Measurements from ENCODE around the gene DUSP10.

DNA sequence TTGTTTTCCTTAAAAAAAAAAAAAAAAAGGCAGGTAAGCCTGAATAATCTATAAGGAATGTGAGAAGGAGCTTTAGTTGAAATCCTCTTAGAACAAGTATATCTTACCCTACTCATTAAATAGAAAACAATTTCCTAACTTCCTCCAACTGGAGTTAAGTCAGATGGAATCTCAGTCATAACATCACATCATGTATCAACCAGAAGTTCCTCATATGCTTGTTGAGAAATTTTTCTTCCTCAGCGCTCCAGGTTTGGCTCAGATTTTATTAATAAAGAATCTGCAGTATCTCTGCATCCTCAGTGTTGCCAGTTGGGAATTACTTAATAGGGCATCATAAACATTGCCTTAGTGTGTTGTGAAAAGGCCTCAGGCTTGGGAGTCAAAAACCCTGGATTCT is 37.6 kb downstream of the DUSP10 start:
- TF ChIP-seq, protein P1, sequence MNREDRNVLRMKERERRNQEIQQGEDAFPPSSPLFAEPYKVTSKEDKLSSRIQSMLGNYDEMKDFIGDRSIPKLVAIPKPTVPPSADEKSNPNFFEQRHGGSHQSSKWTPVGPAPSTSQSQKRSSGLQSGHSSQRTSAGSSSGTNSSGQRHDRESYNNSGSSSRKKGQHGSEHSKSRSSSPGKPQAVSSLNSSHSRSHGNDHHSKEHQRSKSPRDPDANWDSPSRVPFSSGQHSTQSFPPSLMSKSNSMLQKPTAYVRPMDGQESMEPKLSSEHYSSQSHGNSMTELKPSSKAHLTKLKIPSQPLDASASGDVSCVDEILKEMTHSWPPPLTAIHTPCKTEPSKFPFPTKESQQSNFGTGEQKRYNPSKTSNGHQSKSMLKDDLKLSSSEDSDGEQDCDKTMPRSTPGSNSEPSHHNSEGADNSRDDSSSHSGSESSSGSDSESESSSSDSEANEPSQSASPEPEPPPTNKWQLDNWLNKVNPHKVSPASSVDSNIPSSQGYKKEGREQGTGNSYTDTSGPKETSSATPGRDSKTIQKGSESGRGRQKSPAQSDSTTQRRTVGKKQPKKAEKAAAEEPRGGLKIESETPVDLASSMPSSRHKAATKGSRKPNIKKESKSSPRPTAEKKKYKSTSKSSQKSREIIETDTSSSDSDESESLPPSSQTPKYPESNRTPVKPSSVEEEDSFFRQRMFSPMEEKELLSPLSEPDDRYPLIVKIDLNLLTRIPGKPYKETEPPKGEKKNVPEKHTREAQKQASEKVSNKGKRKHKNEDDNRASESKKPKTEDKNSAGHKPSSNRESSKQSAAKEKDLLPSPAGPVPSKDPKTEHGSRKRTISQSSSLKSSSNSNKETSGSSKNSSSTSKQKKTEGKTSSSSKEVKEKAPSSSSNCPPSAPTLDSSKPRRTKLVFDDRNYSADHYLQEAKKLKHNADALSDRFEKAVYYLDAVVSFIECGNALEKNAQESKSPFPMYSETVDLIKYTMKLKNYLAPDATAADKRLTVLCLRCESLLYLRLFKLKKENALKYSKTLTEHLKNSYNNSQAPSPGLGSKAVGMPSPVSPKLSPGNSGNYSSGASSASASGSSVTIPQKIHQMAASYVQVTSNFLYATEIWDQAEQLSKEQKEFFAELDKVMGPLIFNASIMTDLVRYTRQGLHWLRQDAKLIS (CRISPR knock-in tag; IDR thresholded peaks at IDR 0.05; ENCODE audit: borderline replicate concordance), result no peak
- TF ChIP-seq, protein P2, sequence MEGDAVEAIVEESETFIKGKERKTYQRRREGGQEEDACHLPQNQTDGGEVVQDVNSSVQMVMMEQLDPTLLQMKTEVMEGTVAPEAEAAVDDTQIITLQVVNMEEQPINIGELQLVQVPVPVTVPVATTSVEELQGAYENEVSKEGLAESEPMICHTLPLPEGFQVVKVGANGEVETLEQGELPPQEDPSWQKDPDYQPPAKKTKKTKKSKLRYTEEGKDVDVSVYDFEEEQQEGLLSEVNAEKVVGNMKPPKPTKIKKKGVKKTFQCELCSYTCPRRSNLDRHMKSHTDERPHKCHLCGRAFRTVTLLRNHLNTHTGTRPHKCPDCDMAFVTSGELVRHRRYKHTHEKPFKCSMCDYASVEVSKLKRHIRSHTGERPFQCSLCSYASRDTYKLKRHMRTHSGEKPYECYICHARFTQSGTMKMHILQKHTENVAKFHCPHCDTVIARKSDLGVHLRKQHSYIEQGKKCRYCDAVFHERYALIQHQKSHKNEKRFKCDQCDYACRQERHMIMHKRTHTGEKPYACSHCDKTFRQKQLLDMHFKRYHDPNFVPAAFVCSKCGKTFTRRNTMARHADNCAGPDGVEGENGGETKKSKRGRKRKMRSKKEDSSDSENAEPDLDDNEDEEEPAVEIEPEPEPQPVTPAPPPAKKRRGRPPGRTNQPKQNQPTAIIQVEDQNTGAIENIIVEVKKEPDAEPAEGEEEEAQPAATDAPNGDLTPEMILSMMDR (IDR thresholded peaks at IDR 0.05), result no peak
- TF ChIP-seq, protein P3, sequence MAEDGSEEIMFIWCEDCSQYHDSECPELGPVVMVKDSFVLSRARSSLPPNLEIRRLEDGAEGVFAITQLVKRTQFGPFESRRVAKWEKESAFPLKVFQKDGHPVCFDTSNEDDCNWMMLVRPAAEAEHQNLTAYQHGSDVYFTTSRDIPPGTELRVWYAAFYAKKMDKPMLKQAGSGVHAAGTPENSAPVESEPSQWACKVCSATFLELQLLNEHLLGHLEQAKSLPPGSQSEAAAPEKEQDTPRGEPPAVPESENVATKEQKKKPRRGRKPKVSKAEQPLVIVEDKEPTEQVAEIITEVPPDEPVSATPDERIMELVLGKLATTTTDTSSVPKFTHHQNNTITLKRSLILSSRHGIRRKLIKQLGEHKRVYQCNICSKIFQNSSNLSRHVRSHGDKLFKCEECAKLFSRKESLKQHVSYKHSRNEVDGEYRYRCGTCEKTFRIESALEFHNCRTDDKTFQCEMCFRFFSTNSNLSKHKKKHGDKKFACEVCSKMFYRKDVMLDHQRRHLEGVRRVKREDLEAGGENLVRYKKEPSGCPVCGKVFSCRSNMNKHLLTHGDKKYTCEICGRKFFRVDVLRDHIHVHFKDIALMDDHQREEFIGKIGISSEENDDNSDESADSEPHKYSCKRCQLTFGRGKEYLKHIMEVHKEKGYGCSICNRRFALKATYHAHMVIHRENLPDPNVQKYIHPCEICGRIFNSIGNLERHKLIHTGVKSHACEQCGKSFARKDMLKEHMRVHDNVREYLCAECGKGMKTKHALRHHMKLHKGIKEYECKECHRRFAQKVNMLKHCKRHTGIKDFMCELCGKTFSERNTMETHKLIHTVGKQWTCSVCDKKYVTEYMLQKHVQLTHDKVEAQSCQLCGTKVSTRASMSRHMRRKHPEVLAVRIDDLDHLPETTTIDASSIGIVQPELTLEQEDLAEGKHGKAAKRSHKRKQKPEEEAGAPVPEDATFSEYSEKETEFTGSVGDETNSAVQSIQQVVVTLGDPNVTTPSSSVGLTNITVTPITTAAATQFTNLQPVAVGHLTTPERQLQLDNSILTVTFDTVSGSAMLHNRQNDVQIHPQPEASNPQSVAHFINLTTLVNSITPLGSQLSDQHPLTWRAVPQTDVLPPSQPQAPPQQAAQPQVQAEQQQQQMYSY (CRISPR knock-in tag; IDR thresholded peaks at IDR 0.05), result no peak
- TF ChIP-seq RELA (CRISPR knock-in tag; IDR thresholded peaks at IDR 0.05; ENCODE audit: borderline replicate concordance), result no peak
- no peak for TF ChIP-seq CDX4 (CRISPR knock-in tag; IDR thresholded peaks at IDR 0.05; ENCODE audit: borderline replicate concordance)
- TF ChIP-seq NR1H2 (CRISPR knock-in tag; IDR thresholded peaks at IDR 0.05), result no peak
- TF ChIP-seq, protein P4, sequence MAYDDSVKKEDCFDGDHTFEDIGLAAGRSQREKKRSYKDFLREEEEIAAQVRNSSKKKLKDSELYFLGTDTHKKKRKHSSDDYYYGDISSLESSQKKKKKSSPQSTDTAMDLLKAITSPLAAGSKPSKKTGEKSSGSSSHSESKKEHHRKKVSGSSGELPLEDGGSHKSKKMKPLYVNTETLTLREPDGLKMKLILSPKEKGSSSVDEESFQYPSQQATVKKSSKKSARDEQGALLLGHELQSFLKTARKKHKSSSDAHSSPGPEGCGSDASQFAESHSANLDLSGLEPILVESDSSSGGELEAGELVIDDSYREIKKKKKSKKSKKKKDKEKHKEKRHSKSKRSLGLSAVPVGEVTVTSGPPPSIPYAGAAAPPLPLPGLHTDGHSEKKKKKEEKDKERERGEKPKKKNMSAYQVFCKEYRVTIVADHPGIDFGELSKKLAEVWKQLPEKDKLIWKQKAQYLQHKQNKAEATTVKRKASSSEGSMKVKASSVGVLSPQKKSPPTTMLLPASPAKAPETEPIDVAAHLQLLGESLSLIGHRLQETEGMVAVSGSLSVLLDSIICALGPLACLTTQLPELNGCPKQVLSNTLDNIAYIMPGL (CRISPR knock-in tag; IDR thresholded peaks at IDR 0.05), result no peak
- no peak for TF ChIP-seq TCF7 (CRISPR knock-in tag; IDR thresholded peaks at IDR 0.05; ENCODE audit: low read depth)
